ENCODE data around the gene CCDC91.

DNA sequence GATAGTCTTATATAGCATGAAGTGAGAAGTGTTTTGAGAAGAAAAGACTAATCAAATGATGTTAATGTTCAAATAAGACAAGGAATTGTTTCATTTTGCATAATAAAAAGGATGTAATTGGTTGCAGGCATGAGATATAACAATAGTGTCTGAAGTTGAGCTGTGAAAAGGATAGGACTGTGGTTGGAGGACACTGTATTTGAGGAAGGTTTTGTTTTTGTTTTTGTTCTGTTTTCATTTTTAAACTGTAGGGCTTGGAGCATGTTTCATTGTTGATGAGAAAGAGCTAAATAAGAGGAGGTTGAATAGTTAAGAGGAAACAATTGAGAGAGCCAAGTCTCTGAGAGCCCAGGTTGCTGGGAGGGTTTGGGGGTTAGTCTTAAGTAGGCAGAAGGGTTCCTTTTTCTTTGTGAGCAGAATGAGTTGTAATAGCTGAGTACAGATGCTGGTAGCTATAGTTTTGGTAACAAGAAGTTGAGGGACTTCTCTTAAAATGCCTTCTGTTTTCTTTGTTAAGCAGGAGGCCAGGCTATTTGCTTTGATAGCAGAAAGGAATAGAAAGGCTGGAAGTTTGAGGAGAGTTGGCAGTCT lies 58.4 kb downstream of the CCDC91 start:
- TF ChIP-seq, protein P1, sequence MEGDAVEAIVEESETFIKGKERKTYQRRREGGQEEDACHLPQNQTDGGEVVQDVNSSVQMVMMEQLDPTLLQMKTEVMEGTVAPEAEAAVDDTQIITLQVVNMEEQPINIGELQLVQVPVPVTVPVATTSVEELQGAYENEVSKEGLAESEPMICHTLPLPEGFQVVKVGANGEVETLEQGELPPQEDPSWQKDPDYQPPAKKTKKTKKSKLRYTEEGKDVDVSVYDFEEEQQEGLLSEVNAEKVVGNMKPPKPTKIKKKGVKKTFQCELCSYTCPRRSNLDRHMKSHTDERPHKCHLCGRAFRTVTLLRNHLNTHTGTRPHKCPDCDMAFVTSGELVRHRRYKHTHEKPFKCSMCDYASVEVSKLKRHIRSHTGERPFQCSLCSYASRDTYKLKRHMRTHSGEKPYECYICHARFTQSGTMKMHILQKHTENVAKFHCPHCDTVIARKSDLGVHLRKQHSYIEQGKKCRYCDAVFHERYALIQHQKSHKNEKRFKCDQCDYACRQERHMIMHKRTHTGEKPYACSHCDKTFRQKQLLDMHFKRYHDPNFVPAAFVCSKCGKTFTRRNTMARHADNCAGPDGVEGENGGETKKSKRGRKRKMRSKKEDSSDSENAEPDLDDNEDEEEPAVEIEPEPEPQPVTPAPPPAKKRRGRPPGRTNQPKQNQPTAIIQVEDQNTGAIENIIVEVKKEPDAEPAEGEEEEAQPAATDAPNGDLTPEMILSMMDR (tag by site-specific recombination; IDR thresholded peaks at IDR 0.05), result no peak
- TF ChIP-seq ZNF155 (tag by site-specific recombination; IDR thresholded peaks at IDR 0.05) (no peak), ZNF777 (tag by site-specific recombination; IDR thresholded peaks at IDR 0.05; ENCODE audit: borderline replicate concordance) (no peak)
- TF ChIP-seq, protein P2, sequence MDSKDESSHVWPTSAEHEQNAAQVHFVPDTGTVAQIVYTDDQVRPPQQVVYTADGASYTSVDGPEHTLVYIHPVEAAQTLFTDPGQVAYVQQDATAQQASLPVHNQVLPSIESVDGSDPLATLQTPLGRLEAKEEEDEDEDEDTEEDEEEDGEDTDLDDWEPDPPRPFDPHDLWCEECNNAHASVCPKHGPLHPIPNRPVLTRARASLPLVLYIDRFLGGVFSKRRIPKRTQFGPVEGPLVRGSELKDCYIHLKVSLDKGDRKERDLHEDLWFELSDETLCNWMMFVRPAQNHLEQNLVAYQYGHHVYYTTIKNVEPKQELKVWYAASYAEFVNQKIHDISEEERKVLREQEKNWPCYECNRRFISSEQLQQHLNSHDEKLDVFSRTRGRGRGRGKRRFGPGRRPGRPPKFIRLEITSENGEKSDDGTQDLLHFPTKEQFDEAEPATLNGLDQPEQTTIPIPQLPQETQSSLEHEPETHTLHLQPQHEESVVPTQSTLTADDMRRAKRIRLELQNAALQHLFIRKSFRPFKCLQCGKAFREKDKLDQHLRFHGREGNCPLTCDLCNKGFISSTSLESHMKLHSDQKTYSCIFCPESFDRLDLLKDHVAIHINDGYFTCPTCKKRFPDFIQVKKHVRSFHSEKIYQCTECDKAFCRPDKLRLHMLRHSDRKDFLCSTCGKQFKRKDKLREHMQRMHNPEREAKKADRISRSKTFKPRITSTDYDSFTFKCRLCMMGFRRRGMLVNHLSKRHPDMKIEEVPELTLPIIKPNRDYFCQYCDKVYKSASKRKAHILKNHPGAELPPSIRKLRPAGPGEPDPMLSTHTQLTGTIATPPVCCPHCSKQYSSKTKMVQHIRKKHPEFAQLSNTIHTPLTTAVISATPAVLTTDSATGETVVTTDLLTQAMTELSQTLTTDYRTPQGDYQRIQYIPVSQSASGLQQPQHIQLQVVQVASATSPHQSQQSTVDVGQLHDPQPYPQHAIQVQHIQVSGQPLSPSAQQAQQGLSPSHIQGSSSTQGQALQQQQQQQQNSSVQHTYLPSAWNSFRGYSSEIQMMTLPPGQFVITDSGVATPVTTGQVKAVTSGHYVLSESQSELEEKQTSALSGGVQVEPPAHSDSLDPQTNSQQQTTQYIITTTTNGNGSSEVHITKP (tag by site-specific recombination; IDR thresholded peaks at IDR 0.05), result no peak

All from HEK293 (cell line).